Skin epidermis (tissue), 12 donors: ENCODE results near the gene MIS12.

Source experiments
- H3K27ac ChIP-seq, 21 experiments: fragments of 200-600 bp; sonication (generic) in 11 of 21; one replicate each; pipeline ENCODE4 v1.5.0; 2020; ENCODE audit warnings: mild to moderate bottlenecking in 3 of 21, inconsistent platforms in 2 of 21, moderate library complexity in 2 of 21
- H3K4me3 ChIP-seq, 7 experiments: fragments of 200-600 bp; sonication (generic) in 2 of 7; one replicate each; pipeline ENCODE4 v1.5.0; 2020; ENCODE audit warnings: inconsistent platforms in 2 of 7, mild to moderate bottlenecking in 2 of 7, moderate library complexity in 1 of 7

Gene MIS12, protein sequence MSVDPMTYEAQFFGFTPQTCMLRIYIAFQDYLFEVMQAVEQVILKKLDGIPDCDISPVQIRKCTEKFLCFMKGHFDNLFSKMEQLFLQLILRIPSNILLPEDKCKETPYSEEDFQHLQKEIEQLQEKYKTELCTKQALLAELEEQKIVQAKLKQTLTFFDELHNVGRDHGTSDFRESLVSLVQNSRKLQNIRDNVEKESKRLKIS

DNA sequence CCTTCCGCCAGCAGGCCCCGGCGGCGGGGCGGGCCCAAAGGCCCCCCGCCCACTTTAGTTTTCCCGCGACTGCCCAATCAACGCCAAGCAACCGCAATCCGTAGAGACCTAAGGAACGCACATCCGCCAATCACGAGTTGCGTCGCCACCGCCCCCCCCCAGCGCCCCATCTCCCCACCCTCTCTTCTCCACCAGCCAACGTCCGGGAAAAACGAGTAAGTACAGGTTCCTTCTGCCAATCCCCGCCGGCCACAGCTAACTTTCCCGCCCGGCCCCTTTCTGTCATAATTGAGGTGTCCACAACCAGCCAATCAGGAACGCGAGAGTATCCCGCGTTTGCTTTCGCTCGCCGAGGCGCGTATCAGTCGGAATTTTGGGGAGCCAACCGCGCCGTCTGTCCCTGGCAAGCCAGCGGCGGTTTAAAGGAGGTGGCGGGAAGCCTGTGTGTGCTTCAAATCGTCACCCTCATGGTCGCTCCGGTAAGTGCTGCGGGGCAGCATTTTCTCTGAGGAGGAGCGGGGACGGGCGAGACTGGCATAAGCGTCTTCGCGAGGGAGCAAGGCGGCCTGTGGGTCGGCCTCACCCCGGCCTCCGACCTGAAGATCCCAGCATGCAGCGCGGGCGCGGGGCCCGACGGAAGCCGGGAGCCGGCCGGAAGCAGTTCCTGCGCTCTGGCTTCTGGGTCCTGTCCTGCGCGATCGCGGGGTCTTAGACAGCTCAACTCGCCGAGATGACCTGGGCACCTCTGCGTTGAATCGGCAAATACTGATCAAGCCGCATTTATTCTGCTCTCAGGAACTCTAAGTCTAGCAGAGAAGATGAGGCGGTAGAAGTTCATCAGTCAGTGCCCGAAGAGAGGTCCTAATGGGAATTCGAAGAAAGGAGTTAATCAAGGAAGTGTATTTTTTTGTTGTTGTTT lies at the start of gene MIS12:
MIS12 (plus strand) TSS at position 361 of the 919 bp plus-strand sequence. CDS start 2,297 bp downstream, outside the sequence.
- Histone ChIP-seq H3K4me3 (peak within 1 kb of the TSS; percentile 76 to 97 (median 79)), H3K27ac (peak within 1 kb of the TSS; percentile 81 to 99 (median 96))

DNA sequence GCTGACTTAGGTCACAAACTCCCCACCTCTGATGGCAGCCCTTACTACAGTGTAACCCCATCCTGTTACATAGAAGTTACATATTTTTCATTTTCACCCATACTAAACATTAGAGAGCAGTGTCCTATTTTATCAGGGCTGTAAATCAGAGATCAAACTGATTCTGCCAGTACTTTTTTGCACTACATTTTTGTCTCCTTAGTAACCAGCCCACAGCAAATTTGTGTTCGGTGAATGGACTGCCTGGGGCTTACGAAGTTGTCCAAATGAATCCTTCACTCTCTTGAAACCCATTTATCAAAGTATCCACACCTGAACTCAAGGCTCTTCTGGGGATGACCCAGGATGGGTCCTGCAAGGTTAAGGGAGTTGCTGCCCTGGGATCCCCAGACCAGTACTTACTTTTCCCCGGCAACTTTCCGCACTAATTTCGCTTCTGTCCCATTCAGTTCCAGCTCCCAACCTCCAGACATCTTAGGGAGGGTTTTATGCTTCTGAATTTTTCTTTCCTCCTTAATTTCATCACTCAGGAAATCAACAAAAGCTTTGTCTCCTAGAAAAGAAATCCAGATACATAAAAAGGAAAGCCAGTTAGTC lies 48.5 kb upstream of the MIS12 start:
- peak overlapping the region in 13 of 21 experiments; percentile 17 to 88 (median 83) for H3K27ac ChIP-seq
- H3K4me3 ChIP-seq, result peak overlapping the region; percentile 51 to 98 (median 75)

DNA sequence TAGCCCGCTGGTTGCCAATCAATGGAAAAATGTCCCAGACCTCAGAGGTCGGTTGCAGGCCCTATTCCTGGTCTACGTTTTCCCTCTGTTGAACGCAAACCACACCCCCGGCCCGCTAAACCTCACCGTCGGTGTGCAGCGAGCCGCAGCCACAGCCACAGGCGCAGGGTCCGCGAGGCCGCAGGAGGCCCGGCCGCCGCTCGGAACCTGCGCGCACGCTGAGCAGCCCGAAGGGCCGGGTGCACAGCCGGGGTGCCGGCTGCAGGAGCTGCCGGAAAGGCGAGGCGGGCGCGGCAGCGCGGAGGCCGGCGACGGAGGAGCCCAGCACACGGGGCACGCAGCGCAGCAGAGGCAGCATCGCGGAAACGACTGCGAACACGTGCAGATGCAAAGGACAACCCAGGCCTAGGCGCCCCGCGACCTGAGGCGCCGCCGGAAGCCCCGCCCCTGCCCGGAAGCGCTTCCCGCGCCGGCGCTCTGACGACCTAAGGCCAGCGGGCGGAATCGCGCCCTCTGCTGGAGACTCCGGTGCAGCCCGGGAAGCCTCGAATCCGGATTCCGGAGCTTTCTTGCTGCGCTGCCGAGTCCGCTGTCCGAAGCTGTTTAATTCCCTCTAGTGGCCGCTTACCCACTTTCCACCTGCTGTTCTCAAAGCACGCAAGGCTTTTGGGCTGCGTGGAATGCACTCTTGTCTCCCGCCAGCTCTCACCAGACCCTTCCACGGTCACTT lies 47.5 kb upstream of the MIS12 start, which contains the start of gene C1QBP:
C1QBP (minus strand) TSS at position 440 of the 730 bp plus-strand sequence; CDS start at position 358, 82 bp downstream.
- Histone ChIP-seq H3K27ac (peak within 1 kb of the TSS; percentile 37 to 91 (median 81)), H3K4me3 (peak within 1 kb of the TSS; percentile 51 to 98 (median 75))

DNA sequence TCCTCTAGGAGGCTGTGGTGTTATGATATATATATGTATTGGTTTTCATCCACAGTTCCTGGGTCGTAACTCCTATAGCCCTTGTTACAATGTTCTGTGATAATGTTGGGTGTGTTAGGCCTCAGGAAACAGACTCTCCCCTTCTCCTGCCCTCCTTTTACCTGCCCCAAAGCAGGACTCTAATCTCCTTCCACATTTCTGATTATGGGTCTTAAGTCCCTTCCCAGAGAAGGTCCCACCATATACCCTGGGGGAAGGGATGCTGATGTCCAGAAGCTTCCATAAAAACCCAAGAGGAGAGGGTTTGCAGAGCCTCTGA lies 47.0 kb upstream of the MIS12 start:
- Histone ChIP-seq H3K4me3 (peak overlapping the region in 6 of 7 experiments; percentile 51 to 98 (median 70)), H3K27ac (peak overlapping the region in 20 of 21 experiments; percentile 47 to 91 (median 82))

DNA sequence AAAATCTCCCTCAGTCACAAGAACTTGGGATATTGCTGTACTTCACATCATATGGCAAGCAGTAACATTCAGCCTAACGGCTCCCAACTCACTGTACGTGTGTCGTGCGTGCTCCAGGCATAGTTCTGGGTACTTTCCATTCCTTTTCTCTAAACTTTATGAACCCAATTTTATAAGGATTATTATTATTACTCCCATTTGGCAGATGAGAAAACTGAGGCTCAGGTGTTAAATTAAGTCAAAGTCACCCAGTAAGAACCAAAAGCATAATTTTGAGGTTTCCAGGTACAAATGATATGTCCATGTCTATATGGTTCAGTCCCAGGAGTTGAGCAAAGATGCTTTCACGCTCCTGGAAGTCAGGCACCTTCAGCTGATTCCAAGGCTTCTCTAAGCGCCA lies 42.6 kb upstream of the MIS12 start:
- Histone ChIP-seq H3K4me3 (no peak overlapping the region), H3K27ac (no peak overlapping the region)

DNA sequence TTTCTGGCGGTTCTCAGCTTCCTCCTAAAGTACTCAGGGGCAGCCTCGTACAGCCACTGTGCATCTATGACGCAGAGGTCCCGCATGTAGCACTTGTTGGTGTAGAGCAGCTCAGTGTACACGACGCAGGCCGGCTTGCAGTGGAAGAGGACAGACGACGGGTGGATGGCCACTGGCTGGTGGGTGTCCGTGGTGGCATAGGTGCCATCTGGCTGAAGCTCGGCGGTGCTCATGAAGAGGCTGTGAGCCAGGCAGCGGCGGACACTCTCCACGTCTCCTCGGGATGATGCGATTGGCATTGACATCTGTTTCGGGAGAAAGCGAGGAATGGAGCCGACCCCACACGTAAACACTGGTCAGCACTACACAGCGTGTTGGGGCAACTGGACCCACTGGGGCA lies 42.2 kb upstream of the MIS12 start:
- Histone ChIP-seq H3K27ac (no peak overlapping the region), H3K4me3 (no peak overlapping the region)

DNA sequence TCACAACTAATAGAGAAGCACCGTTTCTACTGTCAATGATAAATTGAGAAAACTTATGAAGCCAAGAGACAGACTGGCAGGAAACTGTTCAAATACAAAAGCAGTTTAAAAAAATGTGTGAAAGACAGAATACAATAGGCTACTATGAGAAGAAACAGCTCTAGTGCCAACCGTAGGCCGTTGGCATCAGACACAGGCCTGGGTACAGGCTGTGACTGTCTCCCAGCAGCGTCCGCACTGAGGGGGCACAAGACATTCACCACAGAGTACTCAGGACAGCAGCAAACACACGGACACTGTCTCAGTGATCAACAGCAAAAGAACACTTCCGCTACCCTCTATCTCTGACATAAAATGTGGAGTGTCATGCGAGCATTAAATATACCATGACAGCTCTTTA lies 39.6 kb upstream of the MIS12 start:
- Histone ChIP-seq H3K4me3 (no peak overlapping the region), H3K27ac (no peak overlapping the region)

DNA sequence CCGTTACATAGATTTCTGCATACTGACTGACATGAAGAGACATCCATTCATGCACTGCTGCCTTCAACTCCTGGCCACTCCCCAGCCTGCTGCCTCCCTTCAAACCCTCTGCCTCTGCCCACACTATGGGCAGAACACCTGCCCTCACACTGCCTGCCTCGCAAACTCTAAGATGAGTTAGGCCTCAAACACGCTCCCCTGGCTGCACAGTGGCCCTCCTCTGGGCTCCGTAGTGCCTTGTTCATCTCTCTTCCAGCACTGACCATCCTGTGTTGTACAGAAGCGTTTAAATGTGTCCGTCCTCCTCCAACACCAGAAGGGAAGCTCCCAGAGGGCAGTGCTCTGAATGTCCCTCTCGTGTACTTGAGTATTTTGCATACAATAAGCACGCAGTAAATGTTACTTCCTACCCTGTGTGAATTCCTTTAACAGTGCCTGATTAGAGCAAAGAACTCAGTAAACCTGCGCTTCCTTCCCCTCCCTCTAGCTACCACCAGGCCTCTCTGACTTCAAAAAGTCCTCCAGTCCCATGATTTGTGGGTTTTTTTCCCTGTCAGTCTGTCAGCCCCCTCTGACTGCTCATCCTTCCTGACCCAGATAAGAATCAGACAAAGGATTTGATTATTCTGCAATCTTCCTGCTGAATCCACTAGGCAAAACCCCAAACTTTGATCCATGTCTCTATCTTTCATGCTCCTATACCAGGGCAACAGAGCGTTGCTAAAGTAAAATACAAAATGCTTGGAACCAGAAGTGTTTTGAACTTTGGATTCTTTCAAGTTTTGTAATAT lies 21.5 kb upstream of the MIS12 start:
- H3K27ac ChIP-seq, result no peak overlapping the region

DNA sequence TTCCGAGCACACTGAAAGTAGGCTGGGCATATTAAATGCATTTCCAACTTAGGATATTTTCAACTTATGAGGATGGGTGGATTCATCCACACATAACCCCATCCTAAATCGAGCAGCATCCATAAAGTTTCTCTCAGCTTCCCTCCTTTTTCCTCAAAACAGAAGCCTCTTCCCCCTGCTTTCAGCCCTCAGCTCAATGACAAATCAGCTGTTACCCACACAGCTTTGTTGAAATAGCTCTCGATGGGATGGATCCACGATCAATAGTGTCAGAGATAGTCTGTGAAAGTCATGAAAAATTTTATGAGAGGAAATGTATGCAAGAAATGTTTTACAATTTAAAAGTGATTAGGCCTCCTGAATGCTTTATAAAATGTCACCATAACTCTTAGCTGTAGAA lies 20.1 kb upstream of the MIS12 start:
- no peak overlapping the region for H3K27ac ChIP-seq
- H3K4me3 ChIP-seq, result no peak overlapping the region

More for the DNA sequence above, 21.5 kb upstream of the MIS12 start:
- H3K4me3 ChIP-seq, result no peak overlapping the region

DNA sequence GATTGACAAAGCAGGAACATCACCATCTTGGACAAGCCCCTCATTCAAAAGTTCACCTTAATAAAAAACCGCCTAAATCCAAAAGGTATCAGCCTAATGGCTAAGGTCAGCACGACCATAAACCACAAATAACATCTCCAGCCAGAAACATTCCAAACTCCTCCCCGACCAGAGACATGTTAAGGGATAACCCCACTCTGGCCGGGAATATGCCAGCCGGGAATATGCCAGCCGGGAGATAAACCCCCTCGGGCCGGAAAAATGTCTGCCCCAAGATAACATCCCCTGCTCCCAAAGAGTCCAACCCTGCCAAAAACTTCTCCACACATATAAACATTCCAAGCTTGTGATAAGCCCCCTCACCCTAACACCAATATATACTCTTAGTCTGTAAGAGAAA lies 18.9 kb upstream of the MIS12 start:
- peak overlapping the region; percentile 81 to 98 (median 95) for H3K4me3 ChIP-seq

DNA sequence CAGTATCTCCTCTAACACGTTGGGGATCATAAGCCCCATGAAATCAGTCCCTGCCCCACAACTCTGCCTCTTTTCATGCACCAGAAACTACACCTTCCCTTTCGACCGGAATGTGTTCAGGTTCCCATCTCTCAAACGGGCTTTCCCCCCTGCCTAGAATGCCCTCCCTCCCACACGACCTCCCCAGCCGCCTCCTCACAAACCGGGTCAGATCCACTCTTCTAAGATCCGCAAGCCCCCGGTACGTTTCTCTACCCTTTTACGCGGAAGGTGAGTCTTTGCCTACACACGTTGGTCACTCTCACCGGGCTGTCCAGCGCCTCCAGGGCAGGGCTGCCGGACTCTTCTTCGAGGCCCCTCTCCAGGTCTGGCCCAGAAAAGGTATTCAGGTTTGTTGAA lies 18.3 kb upstream of the MIS12 start:
- Histone ChIP-seq H3K4me3 (peak overlapping the region; percentile 81 to 98 (median 95)), H3K27ac (peak overlapping the region in 19 of 21 experiments; percentile 53 to 88 (median 80))

More for the DNA sequence above, 18.9 kb upstream of the MIS12 start:
- H3K27ac ChIP-seq, result peak overlapping the region in 3 of 21 experiments; percentile 78 to 81 (median 80)

DNA sequence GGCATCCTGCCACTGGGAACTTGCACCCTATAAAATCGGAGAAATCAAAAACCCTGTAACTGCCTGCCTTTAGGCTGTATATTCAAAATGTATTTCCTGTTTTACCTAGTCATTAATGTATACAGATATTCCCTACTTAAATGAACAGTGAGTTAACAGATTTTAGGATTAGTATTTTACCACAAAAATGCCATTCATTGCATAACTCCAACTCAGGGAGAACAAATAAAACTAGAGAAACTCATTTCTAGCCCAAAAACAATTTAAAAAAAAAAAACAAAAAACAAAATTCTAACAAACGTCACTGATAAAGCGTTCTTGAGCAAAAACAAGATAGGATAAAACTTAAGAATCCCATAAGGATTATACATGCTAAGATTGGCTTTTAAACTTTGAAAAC lies 13.9 kb upstream of the MIS12 start:
- Histone ChIP-seq H3K4me3 (no peak overlapping the region), H3K27ac (no peak overlapping the region)

DNA sequence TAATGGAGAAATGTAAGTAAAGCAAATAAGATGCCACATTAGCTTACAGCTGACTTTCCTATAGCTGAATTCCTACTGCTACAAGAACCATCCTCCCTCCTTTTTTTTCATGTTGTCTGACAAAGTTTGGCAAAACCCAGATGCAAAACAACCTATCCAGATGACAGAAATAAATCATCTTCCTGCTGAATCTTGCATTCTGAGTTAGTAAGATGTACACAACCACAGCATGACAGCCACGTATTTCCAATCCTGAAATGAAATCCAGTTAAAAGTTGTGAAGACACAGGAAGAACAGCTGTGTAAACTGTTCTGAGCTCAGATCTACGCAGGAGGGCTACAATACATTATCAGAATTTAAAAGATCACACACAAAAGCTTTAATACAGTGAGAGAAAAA lies 12.5 kb upstream of the MIS12 start:
- no peak overlapping the region for H3K4me3 ChIP-seq
- no peak overlapping the region for H3K27ac ChIP-seq

DNA sequence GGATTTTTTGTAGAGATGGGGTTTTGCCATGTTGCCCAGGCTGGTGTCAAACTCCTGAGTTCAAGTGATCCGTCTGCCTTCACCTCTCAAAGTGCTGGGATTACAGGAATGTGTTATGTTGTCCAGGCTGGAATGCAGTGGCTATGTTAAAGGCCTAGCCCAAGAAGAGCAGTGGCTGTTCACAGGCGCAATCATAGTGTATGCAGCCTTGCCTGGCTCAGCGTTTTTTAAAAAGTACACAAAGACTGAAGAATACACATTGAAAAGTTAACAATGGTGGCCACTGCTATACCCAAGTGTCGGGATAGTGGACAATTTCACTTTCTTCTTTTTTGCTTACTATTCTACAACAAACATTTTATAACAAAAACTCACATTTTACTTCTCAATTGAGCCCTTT lies 7.4 kb upstream of the MIS12 start:
- Histone ChIP-seq H3K4me3 (no peak overlapping the region), H3K27ac (no peak overlapping the region)

DNA sequence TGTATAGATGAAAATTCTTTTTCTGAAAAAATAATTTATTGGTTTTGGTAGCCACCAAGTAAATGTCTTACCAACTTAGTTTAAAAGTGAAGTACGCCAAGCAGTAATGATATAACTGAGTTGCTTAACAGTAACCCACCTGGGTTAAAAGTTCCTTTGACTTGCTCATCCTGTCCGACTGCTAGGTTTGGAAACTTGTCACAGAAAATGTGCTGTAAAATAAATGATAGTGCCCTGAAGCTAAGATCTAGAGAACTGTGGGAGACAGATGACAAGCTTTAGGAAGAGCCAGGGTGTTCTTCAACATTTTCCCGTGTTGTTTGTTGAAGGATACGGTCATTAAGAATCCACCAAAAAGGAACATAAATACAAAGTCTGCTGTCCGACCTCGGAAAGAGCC lies 5.4 kb upstream of the MIS12 start:
- H3K27ac ChIP-seq, result no peak overlapping the region
- no peak overlapping the region for H3K4me3 ChIP-seq

DNA sequence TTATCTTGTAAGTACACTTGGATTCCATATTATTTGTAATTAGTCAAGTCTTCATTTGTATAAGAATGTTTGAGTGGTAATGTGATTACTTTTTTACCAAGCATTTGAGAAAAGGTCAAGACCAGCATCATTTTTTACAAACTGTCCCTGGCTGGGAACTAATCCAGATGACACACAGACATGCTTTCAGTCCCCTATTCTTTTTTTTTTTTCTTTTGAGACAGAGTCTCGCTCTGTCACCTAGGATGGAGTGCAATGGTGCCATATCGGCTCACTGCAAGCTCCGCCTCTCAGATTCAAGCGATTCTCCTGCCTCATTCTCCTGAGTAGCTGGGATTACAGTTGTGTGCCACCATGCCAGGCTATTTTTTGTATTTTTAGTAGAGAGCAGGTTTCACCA lies 4.9 kb upstream of the MIS12 start:
- Histone ChIP-seq H3K27ac (no peak overlapping the region), H3K4me3 (no peak overlapping the region)

DNA sequence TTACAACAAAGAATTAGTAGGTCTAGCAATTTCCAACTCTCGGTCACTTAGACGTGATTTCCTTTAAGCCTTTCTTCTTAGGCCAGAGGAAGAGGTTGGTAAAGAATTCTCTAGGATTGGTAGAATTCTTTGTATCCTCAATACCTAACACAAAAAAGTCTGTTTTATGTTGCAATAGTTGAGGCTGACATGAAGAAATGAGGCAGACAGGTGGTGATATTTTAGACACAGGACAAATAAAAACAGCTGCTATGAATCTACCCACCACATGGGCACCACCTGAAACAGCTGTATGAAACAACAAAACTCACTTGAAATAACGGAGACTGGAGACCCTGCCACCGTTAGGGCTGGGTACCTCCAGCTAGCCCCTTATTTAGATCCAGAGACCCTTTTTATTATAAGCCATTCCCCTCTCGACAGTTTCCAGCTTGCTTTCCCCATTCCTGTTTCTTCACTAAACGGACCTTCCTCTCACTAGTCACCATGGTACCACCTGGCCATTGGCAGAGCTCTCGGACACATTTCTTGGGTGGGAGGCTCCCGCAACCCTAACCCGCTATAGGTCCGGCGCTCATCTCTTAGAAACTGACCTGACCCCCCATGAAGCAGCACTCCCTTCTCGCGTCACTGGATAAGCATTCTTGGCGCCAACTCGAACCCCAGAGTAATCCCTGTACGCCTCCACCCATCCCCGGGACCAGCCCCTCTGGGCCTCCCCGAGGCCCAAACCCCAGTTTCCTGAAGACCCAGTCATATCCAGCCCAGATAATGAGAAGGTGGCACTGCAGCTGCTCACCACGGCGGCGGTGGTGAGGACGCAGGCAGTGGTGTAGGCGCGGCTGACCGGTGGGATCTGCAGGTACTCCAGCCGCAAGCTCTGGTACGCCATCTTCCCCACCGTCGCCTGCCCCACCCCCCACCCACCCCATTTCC lies 828 bp upstream of the MIS12 start, which contains the start of gene DERL2:
DERL2 (minus strand) TSS at position 909 of the 936 bp plus-strand sequence; CDS start at position 892, 17 bp downstream.
- Histone ChIP-seq H3K4me3 (peak within 1 kb of the TSS; percentile 76 to 97 (median 79)), H3K27ac (peak within 1 kb of the TSS; percentile 81 to 99 (median 96))

DNA sequence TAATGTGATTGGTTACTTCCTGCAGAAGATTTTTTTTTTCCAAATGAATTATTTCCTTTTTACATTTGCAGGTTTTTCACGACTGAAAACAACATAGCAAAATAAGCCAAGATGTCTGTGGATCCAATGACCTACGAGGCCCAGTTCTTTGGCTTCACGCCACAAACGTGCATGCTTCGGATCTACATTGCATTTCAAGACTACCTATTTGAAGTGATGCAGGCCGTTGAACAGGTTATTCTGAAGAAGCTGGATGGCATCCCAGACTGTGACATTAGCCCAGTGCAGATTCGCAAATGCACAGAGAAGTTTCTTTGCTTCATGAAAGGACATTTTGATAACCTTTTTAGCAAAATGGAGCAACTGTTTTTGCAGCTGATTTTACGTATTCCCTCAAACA lies 2.4 kb downstream of the MIS12 start:
- no peak overlapping the region for H3K4me3 ChIP-seq
- no peak overlapping the region for H3K27ac ChIP-seq
